Effector memory CD8-positive, alpha-beta T cell (primary cell): ENCODE data around the gene BHLHE40.

Experiments
- ATAC-seq: fragments of 150-1000 bp; cut with Tn5 transposase; replicated peaks from 2 replicates; pipeline ENCODE4 v1.10.0; 2021; ENCODE audit warnings: mild to moderate bottlenecking, moderate library complexity
- DNase-seq, 3 experiments: peaks; one replicate each; pipeline ENCODE4 v3.0.0; 2021
- H3K27ac Mint-ChIP-seq, 2 donors: one replicate each; pipeline ENCODE4 v1.8.0; 2022; ENCODE audit warnings: mild to moderate bottlenecking in 2 of 2, mixed read lengths in 2 of 2, moderate library complexity in 2 of 2
- H3K27me3 Mint-ChIP-seq, 2 donors: one replicate each; pipeline ENCODE4 v1.8.0; 2022; ENCODE audit warnings: mixed read lengths in 2 of 2
- H3K36me3 Mint-ChIP-seq: one replicate; pipeline ENCODE4 v1.8.0; 2022; ENCODE audit warnings: mild to moderate bottlenecking, moderate library complexity, mixed read lengths; ENCODE audit not compliant: insufficient read depth
- H3K4me1 Mint-ChIP-seq, 2 donors: one replicate each; pipeline ENCODE4 v1.8.0; 2022; ENCODE audit warnings: low read depth in 2 of 2, mixed read lengths in 2 of 2
- H3K4me3 Mint-ChIP-seq, 2 donors: one replicate each; pipeline ENCODE4 v1.8.0; 2022; ENCODE audit warnings: mild to moderate bottlenecking in 2 of 2, mixed read lengths in 2 of 2, moderate library complexity in 2 of 2
- H3K9me3 Mint-ChIP-seq, 2 donors: one replicate each; pipeline ENCODE4 v1.8.0; 2022; ENCODE audit warnings: mixed read lengths in 2 of 2

Gene BHLHE40

DNA sequence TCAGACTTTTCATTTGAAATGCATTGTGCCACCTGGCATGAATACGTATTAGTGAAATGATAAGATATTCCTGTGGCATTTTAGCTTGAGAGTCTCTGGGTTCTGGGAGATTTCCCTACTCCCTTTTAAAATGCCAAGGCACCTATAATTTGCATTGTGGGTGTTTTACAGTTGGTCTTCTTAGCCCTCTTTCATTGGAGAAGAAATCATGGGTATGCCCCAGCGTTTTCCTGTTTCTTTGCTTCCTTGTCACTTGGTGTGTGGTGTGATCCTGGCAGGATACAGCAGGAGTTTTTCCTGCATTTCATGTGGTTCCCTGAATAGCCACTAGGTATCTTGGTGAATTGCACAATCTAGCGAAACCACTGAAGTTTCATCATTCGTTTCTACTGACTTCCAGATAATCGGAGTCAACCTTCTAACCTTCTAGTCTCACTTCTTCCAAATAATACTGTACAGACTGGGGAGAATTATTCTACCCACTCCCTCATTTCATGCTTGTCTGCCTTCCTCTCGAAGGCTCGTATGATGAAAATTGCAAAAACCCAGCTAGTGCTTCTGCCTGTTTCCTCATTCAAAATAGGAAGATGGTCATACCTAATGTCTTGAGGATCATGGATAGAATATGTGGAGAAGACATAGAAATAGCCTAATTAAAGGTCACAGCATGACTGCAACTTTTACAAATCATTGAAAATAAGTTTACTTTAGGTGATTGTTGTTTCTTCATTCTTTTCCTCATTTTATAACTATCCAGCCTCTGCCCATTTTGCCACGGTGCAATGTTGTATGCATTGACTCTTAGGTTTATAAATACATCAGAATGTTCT lies 2.6 kb downstream of the BHLHE40 start:
- peaks cover 100% of the 10 kb centered on the region for H3K36me3 Mint-ChIP-seq
- H3K27ac Mint-ChIP-seq, result peak overlapping the region; percentile 99 to 100
- ATAC-seq (no peak), DNase-seq (no peak)
- H3K9me3 Mint-ChIP-seq, result no peaks in the 10 kb centered on the region
- peaks cover 58 to 66% of the 10 kb centered on the region in 2 donors for H3K4me1 Mint-ChIP-seq
- peak overlapping the region; percentile 99 for H3K4me3 Mint-ChIP-seq
- H3K27me3 Mint-ChIP-seq, result no peaks in the 10 kb centered on the region

DNA sequence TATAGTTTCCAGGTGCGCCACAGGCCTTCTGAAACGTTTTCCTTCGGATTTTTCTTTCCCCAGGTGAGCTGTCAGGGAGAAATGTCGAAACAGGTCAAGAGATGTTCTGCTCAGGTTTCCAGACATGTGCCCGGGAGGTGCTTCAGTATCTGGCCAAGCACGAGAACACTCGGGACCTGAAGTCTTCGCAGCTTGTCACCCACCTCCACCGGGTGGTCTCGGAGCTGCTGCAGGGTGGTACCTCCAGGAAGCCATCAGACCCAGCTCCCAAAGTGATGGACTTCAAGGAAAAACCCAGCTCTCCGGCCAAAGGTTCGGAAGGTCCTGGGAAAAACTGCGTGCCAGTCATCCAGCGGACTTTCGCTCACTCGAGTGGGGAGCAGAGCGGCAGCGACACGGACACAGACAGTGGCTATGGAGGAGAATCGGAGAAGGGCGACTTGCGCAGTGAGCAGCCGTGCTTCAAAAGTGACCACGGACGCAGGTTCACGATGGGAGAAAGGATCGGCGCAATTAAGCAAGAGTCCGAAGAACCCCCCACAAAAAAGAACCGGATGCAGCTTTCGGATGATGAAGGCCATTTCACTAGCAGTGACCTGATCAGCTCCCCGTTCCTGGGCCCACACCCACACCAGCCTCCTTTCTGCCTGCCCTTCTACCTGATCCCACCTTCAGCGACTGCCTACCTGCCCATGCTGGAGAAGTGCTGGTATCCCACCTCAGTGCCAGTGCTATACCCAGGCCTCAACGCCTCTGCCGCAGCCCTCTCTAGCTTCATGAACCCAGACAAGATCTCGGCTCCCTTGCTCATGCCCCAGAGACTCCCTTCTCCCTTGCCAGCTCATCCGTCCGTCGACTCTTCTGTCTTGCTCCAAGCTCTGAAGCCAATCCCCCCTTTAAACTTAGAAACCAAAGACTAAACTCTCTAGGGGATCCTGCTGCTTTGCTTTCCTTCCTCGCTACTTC lies 3.8 kb downstream of the BHLHE40 start:
- Mint-ChIP-seq H3K27me3 (no peaks in the 10 kb centered on the region), H3K36me3 (peaks cover 94% of the 10 kb centered on the region)

DNA sequence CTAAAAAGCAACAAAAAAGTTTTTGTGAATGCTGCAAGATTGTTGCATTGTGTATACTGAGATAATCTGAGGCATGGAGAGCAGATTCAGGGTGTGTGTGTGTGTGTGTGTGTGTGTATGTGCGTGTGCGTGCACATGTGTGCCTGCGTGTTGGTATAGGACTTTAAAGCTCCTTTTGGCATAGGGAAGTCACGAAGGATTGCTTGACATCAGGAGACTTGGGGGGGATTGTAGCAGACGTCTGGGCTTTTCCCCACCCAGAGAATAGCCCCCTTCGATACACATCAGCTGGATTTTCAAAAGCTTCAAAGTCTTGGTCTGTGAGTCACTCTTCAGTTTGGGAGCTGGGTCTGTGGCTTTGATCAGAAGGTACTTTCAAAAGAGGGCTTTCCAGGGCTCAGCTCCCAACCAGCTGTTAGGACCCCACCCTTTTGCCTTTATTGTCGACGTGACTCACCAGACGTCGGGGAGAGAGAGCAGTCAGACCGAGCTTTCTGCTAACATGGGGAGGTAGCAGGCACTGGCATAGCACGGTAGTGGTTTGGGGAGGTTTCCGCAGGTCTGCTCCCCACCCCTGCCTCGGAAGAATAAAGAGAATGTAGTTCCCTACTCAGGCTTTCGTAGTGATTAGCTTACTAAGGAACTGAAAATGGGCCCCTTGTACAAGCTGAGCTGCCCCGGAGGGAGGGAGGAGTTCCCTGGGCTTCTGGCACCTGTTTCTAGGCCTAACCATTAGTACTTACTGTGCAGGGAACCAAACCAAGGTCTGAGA lies 4.7 kb downstream of the BHLHE40 start:
- Mint-ChIP-seq H3K9me3 (no peaks in the 10 kb centered on the region), H3K27me3 (no peaks in the 10 kb centered on the region), H3K4me3 (peak overlapping the region; percentile 99), H3K27ac (peak overlapping the region; percentile 96 to 100), H3K4me1 (peaks cover 51 to 56% of the 10 kb centered on the region in 2 donors), H3K36me3 (peaks cover 85% of the 10 kb centered on the region)
- peak; percentile 65 to 73 (median 72) for DNase-seq
- peak; percentile 48 for ATAC-seq

More for the DNA sequence above, 3.8 kb downstream of the BHLHE40 start:
- Mint-ChIP-seq H3K9me3 (no peaks in the 10 kb centered on the region), H3K4me3 (peak overlapping the region; percentile 99), H3K4me1 (peaks cover 51 to 57% of the 10 kb centered on the region in 2 donors), H3K27ac (peak overlapping the region; percentile 99 to 100)
- ATAC-seq, result no peak
- DNase-seq, result peak in 1 of 3 experiments; percentile 16

DNA sequence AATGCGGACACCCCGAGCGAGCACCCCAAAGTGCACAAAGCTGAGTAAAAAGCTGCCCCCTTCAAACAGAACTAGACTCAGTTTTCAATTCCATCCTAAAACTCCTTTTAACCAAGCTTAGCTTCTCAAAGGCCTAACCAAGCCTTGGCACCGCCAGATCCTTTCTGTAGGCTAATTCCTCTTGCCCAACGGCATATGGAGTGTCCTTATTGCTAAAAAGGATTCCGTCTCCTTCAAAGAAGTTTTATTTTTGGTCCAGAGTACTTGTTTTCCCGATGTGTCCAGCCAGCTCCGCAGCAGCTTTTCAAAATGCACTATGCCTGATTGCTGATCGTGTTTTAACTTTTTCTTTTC lies 5.3 kb downstream of the BHLHE40 start:
- DNase-seq (no peak), ATAC-seq (no peak)
- H3K36me3 Mint-ChIP-seq, result peaks cover 79% of the 10 kb centered on the region
- H3K27me3 Mint-ChIP-seq, result no peaks in the 10 kb centered on the region
- peak overlapping the region; percentile 96 to 100 for H3K27ac Mint-ChIP-seq
- H3K4me3 Mint-ChIP-seq, result peak overlapping the region; percentile 99
- H3K4me1 Mint-ChIP-seq, result peaks cover 56 to 62% of the 10 kb centered on the region in 2 donors
- no peaks in the 10 kb centered on the region for H3K9me3 Mint-ChIP-seq

DNA sequence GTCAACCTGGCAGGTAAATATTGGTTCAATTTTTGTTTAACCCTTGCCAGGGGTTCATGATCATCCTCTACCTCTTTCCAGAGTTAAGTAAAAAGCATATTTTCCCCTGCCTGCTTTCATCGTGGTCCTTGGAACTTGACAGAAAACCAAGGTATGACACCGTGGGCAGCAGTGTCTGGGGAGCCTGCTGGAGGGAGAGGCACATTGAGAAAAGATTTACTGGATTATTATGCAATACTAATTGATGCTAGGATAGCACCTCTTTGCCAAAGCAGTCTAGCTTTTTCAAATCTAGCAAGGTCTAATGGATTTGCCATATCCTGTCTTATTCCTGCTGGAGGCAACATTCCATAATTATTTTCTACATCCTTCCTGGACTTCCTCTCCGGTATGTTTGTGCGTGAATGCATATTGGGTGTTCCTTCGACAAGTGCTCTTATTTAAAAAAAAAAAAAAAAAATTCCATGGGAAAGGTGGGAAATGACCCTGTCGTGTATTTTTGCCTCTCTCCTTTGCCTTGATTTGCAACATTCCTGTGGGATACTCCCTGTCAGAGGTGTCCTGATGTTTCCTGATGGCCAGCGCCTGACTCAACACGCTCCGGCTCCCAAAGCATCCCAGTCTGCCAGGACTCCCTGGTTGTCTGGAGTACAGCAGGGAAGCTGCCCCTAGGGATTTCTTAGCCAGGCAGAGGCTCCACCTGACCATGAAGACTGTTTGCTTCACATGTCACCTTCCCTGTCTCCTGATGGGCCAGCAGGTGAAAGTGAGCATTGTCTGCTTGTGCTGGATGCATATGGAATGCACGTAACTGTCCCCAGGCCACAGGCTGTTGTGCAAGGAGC lies 6.3 kb downstream of the BHLHE40 start:
- peaks cover 69% of the 10 kb centered on the region for H3K36me3 Mint-ChIP-seq
- H3K4me1 Mint-ChIP-seq, result peaks cover 56 to 61% of the 10 kb centered on the region in 2 donors
- ATAC-seq (no peak), DNase-seq (no peak)
- peak overlapping the region; percentile 96 to 97 for H3K27ac Mint-ChIP-seq
- no peaks in the 10 kb centered on the region for H3K27me3 Mint-ChIP-seq
- no peaks in the 10 kb centered on the region for H3K9me3 Mint-ChIP-seq
- H3K4me3 Mint-ChIP-seq, result peak overlapping the region; percentile 83 to 86

DNA sequence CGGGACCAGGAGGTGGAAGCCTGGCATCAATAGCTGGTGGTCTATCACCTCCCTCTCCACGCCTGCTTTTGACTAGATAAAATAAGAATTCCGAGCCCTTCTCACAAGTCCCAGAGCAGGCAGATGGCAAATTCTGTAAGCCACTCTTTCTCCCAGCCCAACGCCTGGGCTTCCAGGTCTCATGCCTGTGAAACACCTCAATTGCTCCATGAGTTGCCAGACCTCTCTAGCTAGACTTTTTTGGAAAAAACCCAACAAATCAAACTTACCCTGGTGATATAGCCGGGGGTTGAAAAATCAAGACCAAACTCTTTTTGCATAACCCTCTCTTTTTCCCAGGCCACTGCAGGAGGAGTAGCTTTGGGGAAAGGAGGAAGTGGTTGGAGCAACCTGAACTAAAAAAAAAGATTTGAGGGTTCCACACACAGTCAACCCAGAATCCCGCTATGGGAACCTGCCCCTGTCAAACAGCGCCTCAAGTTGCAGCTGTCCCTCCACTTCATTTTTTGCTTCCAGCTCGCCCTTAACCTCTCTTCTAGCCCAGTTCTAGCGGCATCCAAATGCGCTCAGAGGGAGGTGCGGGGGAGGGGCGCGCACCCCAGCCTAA lies 7.0 kb downstream of the BHLHE40 start:
- no peaks in the 10 kb centered on the region for H3K27me3 Mint-ChIP-seq
- H3K9me3 Mint-ChIP-seq, result no peaks in the 10 kb centered on the region
- H3K27ac Mint-ChIP-seq, result peak overlapping the region; percentile 96 to 97
- peaks cover 53 to 56% of the 10 kb centered on the region in 2 donors for H3K4me1 Mint-ChIP-seq
- H3K36me3 Mint-ChIP-seq, result peaks cover 61% of the 10 kb centered on the region
- peak overlapping the region; percentile 83 to 86 for H3K4me3 Mint-ChIP-seq
- ATAC-seq (peak; percentile 19), DNase-seq (no peak)

DNA sequence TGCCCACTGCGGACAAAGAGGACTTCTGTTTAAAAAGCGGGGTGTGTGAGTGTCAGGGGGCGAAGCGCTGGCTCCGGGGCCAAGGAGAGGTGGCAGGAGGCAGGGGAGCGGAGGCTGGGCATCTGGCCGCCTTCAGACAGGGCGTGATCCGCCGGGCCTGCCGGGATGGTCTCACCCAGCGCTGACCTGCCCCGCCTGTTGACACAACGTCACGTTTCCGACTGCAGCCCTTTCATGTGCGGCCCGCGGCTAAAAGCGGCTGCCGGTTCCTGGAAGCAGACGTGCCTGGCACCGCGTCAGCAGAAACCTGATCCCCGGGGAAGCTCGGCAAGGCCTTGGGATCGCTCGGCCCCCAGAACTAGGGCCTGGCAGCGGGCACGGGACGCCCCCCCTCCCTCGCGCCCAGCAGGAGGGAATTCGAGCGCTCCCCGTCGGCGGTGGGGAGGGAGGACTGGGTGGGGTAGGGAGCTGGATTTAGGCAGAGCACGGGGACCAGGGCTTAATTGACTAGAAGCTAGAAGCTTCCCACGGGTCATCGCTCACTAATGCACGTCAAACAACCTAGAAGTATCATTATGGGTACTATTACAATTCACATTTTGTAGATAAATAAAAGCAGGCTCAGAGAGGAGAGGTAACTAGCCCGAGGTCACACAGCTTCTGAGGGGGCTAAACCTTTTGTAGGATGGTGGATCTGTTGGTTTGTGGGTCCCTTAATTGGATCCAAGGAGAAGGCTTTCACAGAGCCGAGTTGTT lies 7.7 kb downstream of the BHLHE40 start:
- peak; percentile 70 to 72 (median 71) for DNase-seq
- Mint-ChIP-seq H3K27ac (peak overlapping the region; percentile 96 to 97), H3K4me3 (peak overlapping the region; percentile 83 to 86), H3K27me3 (no peaks in the 10 kb centered on the region), H3K36me3 (peaks cover 55% of the 10 kb centered on the region), H3K4me1 (peaks cover 47 to 50% of the 10 kb centered on the region in 2 donors), H3K9me3 (no peaks in the 10 kb centered on the region)
- peak; percentile 58 for ATAC-seq

DNA sequence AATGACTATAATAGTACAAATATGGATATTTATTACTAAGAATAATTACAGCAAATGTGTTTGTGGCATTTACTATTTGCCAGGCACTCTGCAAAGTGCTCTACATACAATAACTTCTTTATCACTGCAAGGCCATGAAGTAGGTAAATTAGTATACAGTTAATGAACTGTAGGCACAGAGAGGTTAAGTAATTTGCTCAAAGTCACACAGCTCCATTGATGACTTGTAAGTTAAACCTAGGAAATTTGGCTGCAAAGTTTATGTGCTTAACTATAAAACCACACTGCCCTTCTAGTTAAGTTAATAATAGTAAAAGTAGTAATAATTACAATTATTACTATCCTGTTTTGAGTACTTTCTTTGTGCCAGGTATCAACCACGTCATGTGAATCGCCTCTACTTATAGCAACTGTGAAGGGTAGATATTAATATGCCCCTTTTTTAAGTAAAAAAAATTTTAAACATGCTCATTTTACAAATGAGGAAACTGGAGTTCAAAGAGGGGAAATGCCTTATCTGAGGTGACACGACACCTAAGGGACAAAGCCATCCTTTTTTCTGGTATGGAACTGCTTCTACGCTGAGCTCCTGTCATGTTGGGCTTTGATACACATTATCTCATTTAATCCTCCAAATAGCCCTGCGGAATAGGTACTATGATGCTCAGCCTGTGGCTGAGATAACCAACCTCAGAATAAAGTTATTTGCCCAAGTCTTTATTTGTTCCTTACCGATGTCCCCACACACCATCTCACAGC lies 8.5 kb downstream of the BHLHE40 start:
- Mint-ChIP-seq H3K9me3 (no peaks in the 10 kb centered on the region), H3K4me3 (peak overlapping the region; percentile 83 to 86), H3K27ac (peak overlapping the region; percentile 96 to 97), H3K36me3 (peaks cover 47% of the 10 kb centered on the region), H3K4me1 (peaks cover 41 to 45% of the 10 kb centered on the region in 2 donors), H3K27me3 (no peaks in the 10 kb centered on the region)
- ATAC-seq (no peak), DNase-seq (no peak)

DNA sequence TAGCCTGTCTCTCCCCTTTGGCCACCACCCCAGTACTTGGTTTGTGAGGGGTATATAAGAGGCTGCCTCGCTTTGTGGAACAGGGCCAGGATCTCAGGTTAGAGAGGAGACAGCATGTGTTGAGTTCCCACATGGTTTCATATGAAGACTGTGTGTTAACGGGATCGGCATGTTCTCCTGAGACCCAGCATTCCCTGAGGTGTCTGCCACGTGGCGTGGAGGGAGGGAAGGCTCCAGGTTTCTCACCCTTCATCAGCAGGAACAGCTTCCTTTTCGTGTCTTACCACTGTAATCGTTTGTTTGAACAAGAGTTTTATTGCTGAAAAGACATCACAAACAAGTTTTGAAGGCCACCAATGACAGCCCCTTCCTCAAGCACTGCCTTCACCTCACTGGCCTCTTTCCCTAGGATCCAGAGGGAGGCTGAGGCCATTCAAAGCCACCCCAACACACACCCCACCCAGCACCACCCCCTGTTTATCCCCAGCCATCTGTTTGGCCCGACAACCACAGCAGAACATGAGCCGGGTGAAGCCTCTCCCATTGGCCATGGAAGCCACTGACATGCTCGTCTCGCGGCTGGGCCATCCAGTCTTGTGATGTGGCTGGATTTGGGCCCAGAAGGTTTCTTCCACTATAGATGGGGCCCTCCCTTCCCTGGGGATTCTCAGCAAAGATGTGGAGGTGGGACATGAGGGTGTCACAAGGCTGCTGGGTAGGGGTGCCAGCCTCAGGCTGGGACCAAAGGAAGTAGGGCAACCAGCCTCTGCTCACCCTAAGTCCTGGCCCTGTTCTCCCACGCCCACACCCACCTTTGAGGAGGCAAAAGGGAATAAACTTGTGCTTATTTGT lies 10.0 kb downstream of the BHLHE40 start:
- peak overlapping the region in 1 of 2 donors; percentile 6 for H3K4me3 Mint-ChIP-seq
- peaks cover 26 to 31% of the 10 kb centered on the region in 2 donors for H3K4me1 Mint-ChIP-seq
- no peaks in the 10 kb centered on the region for H3K9me3 Mint-ChIP-seq
- ATAC-seq (no peak), DNase-seq (no peak)
- peak overlapping the region; percentile 10 to 68 for H3K27ac Mint-ChIP-seq
- H3K36me3 Mint-ChIP-seq, result peaks cover 32% of the 10 kb centered on the region
- H3K27me3 Mint-ChIP-seq, result no peaks in the 10 kb centered on the region

DNA sequence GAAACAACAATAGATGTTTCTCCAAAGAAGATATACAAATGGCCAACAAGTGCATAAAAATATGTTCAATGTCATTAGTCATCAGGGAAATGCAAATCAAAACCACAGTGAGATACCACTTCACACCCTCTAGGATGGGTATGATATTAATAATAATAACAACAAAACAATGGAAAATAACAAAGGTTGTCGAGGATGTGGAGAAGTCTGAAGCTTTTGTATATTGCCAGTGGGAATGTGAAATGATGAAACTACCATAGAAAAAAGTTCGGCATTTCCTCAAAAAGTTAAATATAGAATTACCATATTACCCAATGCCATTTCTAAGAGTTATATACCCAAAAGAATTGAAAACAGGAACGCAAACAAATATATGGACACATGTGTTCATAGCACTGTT lies 10.8 kb downstream of the BHLHE40 start:
- no peak overlapping the region for H3K4me3 Mint-ChIP-seq
- no peak for ATAC-seq
- no peak for DNase-seq
- H3K27ac Mint-ChIP-seq, result no peak overlapping the region
- no peaks in the 10 kb centered on the region for H3K9me3 Mint-ChIP-seq
- peaks cover 23% of the 10 kb centered on the region for H3K36me3 Mint-ChIP-seq
- H3K4me1 Mint-ChIP-seq, result peaks cover 20 to 27% of the 10 kb centered on the region in 2 donors
- H3K27me3 Mint-ChIP-seq, result no peaks in the 10 kb centered on the region
